ENCODE data around the gene DUSP2. TPM values are rescaled to one million over a fixed set of nuclear protein-coding genes. Genes with fewer than 3 reads are reported as not detected.

Gene DUSP2
- total and polyA plus RNA-seq, 11 donors = 0.56 to 23.1 (median 2.7) TPM

DNA sequence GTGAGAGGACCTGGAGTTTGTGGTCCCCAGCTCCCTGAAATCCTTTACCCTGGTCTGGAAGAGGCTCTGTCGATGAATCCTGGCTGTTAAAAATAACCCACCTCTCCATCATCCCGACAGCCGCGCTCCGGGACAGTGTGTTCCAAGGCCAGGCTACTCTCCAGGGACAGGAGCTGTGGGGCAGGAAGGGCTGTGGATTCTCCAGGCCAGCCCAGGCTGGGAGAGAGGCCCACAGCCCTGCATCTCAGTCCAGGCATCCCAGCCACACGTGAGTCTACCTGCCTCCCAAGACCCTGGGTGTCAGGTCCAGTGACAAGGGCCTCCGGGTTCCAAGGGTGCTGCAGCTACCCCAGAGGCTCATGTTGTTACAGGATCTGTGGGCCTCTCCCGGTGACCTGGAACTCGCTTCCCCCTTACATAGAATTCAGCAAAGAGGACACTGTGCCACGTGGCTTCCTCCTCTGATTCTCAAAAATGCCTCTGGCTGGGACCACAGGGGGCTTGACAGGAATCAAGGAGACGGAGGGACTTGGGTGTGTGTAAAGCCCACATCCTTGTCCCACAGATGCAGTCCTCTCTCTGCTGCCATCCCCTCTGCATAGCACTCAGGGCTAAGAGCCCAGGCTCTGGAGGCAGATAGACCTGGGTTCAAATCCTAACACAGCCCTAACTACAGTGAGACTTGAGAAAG lies 46.2 kb downstream of the DUSP2 start:
- Histone ChIP-seq H3K9me3 (no peaks in the 10 kb centered on the region), H3K27ac (peak overlapping the region; percentile 64 to 93 (median 82)), H3K36me3 (no peaks in the 10 kb centered on the region), H3K4me3 (no peak overlapping the region), H3K27me3 (no peaks in the 10 kb centered on the region), H3K4me1 (peaks cover 18 to 46% (median 29%) of the 10 kb centered on the region in 12 donors)
- ATAC-seq = peak; percentile 92 to 96 (median 94)
- intact Hi-C loops (cut with DNase I) = no loop called here
- TF ChIP-seq POLR2A (IDR thresholded peaks at IDR 0.05) (peak in 1 of 2 donors; percentile 34), CTCF (IDR thresholded peaks at IDR 0.05) (no peak)
- peak; percentile 67 to 91 (median 87) for DNase-seq
- 22 to 37% (median 27%) methylated on average over 8 to 11 of the region's 11 CpGs for WGBS, 4 donors

- ATAC-seq (peak; percentile 5 to 27 (median 12)), DNase-seq (peak in 3 of 5 donors; percentile 12 to 22 (median 20))
- Histone ChIP-seq H3K4me1 (peaks cover 12 to 39% (median 26%) of the 10 kb centered on the region in 12 donors), H3K36me3 (no peaks in the 10 kb centered on the region), H3K4me3 (no peak overlapping the region), H3K27me3 (no peaks in the 10 kb centered on the region), H3K27ac (peak overlapping the region; percentile 64 to 93 (median 82)), H3K9me3 (no peaks in the 10 kb centered on the region)
- intact Hi-C loops (cut with DNase I) = no loop called here
- WGBS, 4 donors = 82 to 89% (median 88%) methylated on average over 6 to 7 of the region's 7 CpGs
- TF ChIP-seq CTCF (IDR thresholded peaks at IDR 0.05) = no peak
- TF ChIP-seq POLR2A (IDR thresholded peaks at IDR 0.05) = no peak
Observed at GRCh38 chr2:96097951-96098823, 47.1 kb downstream of the DUSP2 start.

DNA sequence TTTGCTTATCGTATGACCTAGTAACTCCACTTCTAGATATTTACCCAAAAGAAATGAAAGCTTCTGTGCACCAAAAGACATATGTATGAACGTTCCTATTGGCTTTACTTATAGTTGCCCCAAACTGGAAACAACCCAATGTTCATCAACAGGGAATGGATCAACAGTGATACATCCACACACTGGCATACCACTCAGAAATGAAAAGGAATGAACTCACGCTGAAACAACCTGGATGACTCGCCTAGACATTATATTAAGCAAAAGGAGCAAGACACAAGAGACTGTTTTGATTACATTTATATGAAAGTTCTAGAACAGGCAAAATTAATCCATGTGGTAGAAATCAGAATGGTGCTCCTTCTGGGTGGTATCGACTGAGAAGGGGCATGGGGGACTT lies 47.8 kb downstream of the DUSP2 start:
- ATAC-seq = no peak
- WGBS, 4 donors = 95 to 99% (median 96%) methylated on average over 5 of the region's 5 CpGs
- H3K27ac ChIP-seq = no peak overlapping the region
- no peak overlapping the region for H3K4me3 ChIP-seq
- H3K4me1 ChIP-seq = peaks cover 11 to 33% (median 24%) of the 10 kb centered on the region in 12 donors
- H3K36me3 ChIP-seq = no peaks in the 10 kb centered on the region
- TF ChIP-seq POLR2A (IDR thresholded peaks at IDR 0.05) (no peak), CTCF (IDR thresholded peaks at IDR 0.05) (no peak)
- no peak for DNase-seq
- H3K27me3 ChIP-seq = no peaks in the 10 kb centered on the region
- intact Hi-C loops (cut with DNase I) = no loop called here
- no peaks in the 10 kb centered on the region for H3K9me3 ChIP-seq

- Histone ChIP-seq H3K4me3 (no peak overlapping the region), H3K27me3 (no peaks in the 10 kb centered on the region), H3K4me1 (peaks cover 11 to 51% (median 25%) of the 10 kb centered on the region in 12 donors), H3K36me3 (no peaks in the 10 kb centered on the region), H3K9me3 (no peaks in the 10 kb centered on the region), H3K27ac (no peak overlapping the region)
- no peak for ATAC-seq
- TF ChIP-seq CTCF (IDR thresholded peaks at IDR 0.05) (no peak), POLR2A (IDR thresholded peaks at IDR 0.05) (no peak)
- DNase-seq = peak in 1 of 5 donors; percentile 11
- intact Hi-C loops (cut with DNase I) = no loop called here
- 59 to 69% (median 62%) methylated on average over 7 of the region's 7 CpGs for WGBS, 4 donors
Observed at GRCh38 chr2:96095116-96095636, 50.1 kb downstream of the DUSP2 start.

All from heart left ventricle (tissue), 16 donors.